ENCODE measurements around the gene CAMKMT.

Gene CAMKMT

DNA sequence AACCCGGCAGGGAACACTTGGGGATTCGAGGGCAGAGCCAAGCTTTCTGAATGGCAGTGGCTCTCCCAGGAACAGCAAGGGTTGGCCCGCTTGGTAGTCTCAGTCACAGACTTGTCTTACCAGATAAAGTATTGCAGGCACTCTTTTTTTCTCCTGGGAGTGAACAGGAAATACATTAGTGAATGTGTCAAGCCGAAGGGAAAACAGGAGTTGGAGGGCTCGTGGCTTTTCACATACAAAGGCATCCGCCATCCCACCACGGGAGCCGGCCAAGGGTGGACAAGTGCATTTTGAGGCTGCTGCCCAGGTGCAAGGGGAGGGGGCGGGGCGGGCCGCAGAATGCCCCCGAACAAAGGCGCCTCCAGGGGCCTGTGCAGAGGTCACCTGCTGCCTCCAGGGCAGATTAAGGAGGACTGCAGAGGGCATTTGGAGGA lies 416.5 kb downstream of the CAMKMT start:
- DNase-seq, result peak; percentile 12

DNA sequence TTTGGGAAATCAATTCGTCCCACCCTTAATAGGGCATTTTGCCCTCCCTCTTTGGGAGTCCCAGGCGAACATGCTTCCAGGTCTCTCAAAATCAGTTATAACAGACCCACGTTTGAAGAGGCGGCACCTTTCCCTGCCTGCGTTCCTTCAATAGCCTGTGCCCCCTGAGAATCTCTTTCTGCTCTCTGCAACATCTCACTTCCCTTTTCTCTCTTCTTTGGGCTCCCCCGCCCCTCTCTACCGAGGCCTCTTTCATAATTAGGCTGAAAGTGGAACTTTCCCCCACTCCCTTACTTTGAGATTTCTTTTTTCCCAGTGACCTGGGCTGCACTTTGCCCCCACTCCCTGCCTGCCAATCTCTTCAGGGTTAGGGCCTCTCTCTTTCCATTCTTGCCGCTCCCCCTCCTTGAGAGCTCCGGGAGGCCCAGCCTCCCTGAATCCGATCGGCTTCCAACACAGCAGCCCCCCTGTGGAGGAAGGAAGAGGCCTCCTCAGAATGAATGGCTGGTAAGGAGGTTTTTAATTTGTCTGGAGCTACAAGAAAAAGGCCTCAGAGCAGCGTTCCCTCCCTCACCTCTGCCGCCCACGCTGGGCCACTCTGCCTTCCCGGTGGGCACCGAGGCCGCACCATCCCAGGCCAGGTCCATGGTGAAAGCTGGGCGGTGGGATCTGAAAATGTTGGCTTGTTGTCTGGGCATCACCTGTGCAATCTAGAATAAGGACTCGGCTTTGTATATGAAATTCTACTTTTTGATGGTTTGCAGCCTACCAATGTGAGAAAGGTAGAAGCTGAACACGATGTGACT lies 417.1 kb downstream of the CAMKMT start:
- DNase-seq, result no peak

- DNase-seq, result no peak
Observed at GRCh38 chr2:44779793-44780192, 418.0 kb downstream of the CAMKMT start.

GRCh38 chr2:44780406-44780805 lies 418.7 kb downstream of the CAMKMT start:
- no peak for DNase-seq

DNA sequence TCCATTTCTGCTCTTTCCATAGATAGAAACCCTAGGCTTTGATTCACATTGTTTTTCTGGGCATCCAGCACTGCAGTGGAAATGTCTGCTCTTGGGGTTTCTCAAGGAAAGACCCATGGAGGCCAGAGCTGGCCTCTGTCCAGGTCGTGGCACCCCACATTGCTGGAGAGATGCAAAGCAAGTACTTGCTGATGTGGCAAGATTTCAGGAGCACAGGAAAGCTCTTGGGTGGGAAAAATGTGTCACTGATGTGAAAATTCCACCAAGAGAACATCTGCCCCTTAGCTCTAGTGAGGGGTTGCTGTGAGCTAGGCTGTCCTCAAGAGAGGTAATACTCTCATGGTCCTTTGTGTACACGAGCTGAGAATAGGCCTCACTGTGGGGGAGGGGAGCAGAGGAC lies 423.7 kb downstream of the CAMKMT start:
- DNase-seq, result no peak

- DNase-seq, result no peak
Observed at GRCh38 chr2:44786045-44786816, 424.5 kb downstream of the CAMKMT start.

DNA sequence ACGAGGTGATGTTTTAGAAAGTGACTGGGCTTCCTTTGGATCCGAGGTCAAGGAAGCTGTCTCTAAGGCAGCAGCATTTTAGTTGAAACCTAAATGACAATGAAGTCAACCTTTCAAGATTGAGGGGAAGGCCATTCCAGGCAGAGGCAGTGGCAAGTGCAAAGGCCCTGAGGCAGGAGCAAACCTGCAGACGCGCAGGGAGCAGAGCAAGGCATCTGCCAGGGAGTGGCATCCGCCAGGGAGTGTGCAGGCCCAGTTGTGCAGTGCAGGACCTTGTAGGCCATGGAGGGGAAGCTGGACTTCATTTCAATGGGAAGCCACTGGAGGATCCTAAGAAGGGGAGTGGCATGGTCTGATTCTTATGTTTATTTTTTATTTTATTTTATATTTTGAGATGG lies 425.1 kb downstream of the CAMKMT start:
- no peak for DNase-seq

DNA sequence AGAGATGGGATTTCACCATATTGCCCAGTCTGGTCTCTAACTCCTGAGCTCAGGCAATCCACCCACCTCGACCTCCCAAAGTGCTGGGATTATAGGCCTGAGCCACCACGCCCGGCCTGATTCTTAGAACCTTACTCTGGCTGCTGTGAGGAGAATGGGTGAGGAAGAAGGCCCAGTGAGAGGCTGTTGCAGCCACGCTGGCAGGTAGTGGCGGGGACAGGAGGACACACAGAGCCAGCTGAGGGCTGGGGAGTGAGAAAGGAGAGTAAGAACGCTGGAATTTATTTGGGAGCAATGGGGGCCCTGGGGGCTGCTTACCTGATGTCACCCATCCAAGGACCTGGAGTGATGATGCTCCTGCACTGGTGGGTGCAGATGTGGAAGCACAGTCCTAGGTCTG lies 425.9 kb downstream of the CAMKMT start:
- DNase-seq, result no peak

- DNase-seq, result no peak
Observed at GRCh38 chr2:44789446-44789845, 427.7 kb downstream of the CAMKMT start.

- DNase-seq, result no peak
Observed at GRCh38 chr2:44789971-44790721, 428.4 kb downstream of the CAMKMT start.

DNA sequence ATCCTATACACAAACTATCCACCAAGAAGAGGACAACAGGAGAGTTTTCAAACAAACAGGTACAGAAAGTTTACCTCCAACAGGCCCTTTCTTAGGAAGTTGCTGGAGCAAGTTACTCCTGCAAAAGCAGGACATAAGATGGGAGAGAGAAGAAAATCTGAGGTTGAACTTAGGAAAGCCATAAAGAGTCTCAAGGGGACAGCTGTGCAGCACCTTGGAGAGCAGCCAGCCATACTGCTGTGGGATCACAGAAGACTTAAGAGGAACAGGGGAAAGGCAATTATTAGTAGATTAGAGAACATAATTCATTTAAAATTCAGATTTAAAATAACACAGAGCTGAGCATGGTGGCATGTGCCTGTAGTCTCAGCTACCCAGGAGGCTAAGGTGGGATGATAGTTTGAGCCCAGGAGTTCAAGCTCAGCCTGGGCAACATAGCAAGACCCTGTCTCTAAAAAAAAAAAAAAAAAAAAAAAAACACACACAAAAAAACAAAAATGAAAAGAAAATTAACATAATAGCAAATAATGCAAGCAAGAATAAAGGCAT lies 431.6 kb downstream of the CAMKMT start:
- DNase-seq, result peak; percentile 34

- no peak for DNase-seq
Observed at GRCh38 chr2:44796771-44797170, 435.0 kb downstream of the CAMKMT start.

- DNase-seq, result no peak
Observed at GRCh38 chr2:44798139-44798659, 436.5 kb downstream of the CAMKMT start.

DNA sequence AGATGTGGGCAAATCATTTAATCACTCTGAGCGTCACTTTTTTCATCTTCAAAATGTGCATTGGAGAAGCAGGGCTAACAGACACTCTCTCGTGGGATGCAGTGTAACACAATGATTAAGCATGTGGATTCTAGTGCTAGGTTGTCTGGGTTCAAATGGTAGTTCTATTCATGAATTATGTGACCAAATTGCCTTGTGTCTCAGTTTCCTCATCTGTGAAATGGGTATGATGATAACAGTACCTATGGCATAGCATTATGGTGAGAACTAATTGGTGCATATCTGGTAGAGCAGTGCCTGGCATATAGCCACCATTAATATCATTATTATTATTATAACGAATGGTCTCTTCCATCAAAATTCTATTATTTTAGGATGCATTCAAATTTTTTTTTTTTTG lies 437.4 kb downstream of the CAMKMT start:
- DNase-seq, result no peak

GRCh38 chr2:44799754-44800153 lies 438.0 kb downstream of the CAMKMT start:
- DNase-seq, result no peak

- no peak for DNase-seq
Observed at GRCh38 chr2:44801289-44801840, 439.6 kb downstream of the CAMKMT start.

GRCh38 chr2:44801841-44802776 lies 440.4 kb downstream of the CAMKMT start:
- no peak for DNase-seq

- DNase-seq, result peak; percentile 1
Observed at GRCh38 chr2:44802777-44803424, 441.2 kb downstream of the CAMKMT start.

DNA sequence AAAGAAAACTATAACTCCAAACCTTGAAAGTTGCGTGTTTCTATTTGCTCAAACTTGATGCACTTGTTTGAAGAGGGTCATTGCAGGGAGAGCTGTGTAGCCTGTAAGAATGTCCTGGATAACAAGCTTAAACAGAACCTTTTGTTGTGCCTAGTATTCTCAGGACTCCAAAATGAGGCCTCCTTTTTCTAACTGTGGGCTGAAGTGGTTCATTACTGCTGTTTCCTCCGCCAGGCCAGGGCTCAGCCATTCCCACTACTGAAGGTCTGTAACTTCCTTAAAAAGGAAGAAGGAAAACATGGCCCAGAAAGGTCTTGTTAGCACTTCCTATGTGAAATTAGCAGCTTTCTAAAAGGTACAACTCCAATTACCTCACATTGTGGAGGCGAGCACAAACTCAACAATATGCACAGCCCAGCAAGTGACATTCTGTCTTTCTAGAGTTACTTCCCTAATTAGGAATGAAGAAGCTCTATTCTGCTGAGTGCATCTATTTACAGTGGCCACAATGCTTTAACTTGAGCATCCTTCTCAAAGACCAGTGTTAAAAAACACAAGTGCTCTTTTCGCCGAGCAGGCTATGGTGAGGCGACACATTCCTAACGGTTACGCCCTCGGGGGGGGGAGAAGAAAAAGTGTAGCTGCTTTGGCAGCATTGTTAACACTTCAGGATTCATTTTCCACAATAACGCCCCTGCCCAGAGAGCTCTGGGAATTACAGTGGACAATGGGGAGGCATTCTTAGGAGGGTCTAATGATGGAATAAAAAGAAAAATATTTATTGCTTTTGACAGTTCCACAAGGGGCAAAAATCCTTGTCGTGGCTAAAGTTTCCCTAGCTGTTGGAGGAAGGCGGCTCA lies 442.9 kb downstream of the CAMKMT start:
- no peak for DNase-seq
